ENCODE data around the gene SCGB3A1. TPM values are rescaled to one million over a fixed set of nuclear protein-coding genes. Genes with fewer than 3 reads are reported as not detected.

The SCGB3A1 gene
- total and polyA plus RNA-seq, 9 of the 15 experiments (the other 6 are each of a cell fraction or from before 2014, with no cell fraction given): 0.33 TPM; not detected in 8

DNA sequence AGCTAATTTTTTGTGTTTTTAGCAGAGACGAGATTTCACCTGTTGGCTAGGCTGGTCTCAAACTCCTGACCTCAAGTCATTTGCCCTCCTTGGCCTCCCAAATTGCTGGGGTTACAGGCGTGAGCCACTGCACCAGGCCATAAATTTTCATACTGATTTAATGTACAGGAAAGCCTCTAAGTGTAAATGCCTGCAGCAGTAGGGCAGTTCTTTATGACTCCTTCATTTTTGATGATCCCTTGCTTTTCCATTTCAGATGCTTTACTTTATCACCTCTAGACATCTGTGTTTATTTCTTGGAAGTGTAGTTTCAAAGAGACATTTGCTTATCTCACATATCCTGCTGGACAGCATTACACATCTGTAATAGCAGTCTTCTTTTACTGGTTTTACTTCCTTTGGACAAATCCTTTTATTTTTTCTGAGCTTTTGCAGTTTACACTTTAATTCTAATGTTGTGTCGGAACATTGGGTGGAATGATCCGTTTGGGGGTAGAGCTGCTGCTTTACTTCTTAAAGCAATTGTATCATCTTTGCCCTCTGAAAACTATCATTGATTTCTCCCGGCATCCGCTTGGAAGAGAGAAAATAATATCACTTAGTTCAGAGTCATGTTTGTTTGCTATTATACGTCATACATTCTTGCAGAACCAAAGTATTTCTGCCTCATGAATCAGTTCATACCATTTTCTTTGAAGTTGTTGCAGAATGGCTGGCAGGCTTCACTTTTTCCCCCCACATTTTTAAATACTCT, 36.0 kb downstream of the SCGB3A1 start (continued):
- TF ChIP-seq ZNF324 (CRISPR knock-in tag; IDR thresholded peaks at IDR 0.05) (0 out of 2 replicates have a peak, but pooled peaks have one; percentile 7), MTA2 (IDR thresholded peaks at IDR 0.05; ENCODE audit: low read depth) (peak; percentile 98), POLR2H (tag; IDR thresholded peaks at IDR 0.05; ENCODE audit: low read depth) (peak; percentile 28; the same call in 1 of the 2 replicates), PURB (CRISPR knock-in tag; IDR thresholded peaks at IDR 0.05; ENCODE audit: low read depth) (no peak), TAF7 (tag; IDR thresholded peaks at IDR 0.05) (no peak), FOXK2 (conservative IDR thresholded peaks at IDR 0.05 in 1 of 2, IDR thresholded peaks at IDR 0.05 in 1 of 2; ENCODE audit: low read depth in 2 of 2) (peak; percentile 70 to 83), EHMT2 (IDR thresholded peaks at IDR 0.05) (peak; percentile 63; the same call in 1 of the 2 replicates), CTBP1 (IDR thresholded peaks at IDR 0.05; ENCODE audit: borderline replicate concordance) (peak; percentile 73; the same call in 1 of the 2 replicates), L3MBTL2 (IDR thresholded peaks at IDR 0.05) (peak; percentile 39; the same call in 1 of the 2 replicates), E2F5 (CRISPR knock-in tag; IDR thresholded peaks at IDR 0.05) (no peak), TARDBP (IDR thresholded peaks at IDR 0.05) (peak; percentile 87; the same call in 1 of the 2 replicates), NCOA2 (IDR thresholded peaks at IDR 0.05; ENCODE audit: partially characterized antibody in 2 of 2) (peak; percentile 54 to 96), SAP30 (IDR thresholded peaks at IDR 0.05; ENCODE audit: borderline replicate concordance, insufficient read depth, low read depth, low read length, poor library complexity, severe bottlenecking) (no peak), EP400 (IDR thresholded peaks at IDR 0.05) (peak; percentile 30; the same call in 1 of the 2 replicates), SMAD4 (CRISPR knock-in tag; conservative IDR thresholded peaks at IDR 0.05) (peak; percentile 99), NFE2 (IDR thresholded peaks at IDR 0.05; ENCODE audit: low read depth) (peak; percentile 37; the same call in 1 of the 2 replicates), JUND (IDR thresholded peaks at IDR 0.05; ENCODE audit: borderline replicate concordance, low read depth, low read length) (peak; percentile 73), JUND (tag; IDR thresholded peaks at IDR 0.05; ENCODE audit: borderline replicate concordance, low read depth, low read length) (peak; percentile 64; the same call in 2 of the 3 replicates), PHF21A (IDR thresholded peaks at IDR 0.05; ENCODE audit: borderline replicate concordance, low read depth) (peak; percentile 27; the same call in 1 of the 2 replicates), MBD2 (IDR thresholded peaks at IDR 0.05; ENCODE audit: borderline replicate concordance, low read depth) (peak; percentile 51; the same call in 1 of the 2 replicates)
- TF ChIP-seq, protein P1, sequence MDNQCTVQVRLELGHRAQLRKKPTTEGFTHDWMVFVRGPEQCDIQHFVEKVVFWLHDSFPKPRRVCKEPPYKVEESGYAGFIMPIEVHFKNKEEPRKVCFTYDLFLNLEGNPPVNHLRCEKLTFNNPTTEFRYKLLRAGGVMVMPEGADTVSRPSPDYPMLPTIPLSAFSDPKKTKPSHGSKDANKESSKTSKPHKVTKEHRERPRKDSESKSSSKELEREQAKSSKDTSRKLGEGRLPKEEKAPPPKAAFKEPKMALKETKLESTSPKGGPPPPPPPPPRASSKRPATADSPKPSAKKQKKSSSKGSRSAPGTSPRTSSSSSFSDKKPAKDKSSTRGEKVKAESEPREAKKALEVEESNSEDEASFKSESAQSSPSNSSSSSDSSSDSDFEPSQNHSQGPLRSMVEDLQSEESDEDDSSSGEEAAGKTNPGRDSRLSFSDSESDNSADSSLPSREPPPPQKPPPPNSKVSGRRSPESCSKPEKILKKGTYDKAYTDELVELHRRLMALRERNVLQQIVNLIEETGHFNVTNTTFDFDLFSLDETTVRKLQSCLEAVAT (IDR thresholded peaks at IDR 0.05): no peak; a peak in 1 of 4 replicates
- TF ChIP-seq, protein P2, sequence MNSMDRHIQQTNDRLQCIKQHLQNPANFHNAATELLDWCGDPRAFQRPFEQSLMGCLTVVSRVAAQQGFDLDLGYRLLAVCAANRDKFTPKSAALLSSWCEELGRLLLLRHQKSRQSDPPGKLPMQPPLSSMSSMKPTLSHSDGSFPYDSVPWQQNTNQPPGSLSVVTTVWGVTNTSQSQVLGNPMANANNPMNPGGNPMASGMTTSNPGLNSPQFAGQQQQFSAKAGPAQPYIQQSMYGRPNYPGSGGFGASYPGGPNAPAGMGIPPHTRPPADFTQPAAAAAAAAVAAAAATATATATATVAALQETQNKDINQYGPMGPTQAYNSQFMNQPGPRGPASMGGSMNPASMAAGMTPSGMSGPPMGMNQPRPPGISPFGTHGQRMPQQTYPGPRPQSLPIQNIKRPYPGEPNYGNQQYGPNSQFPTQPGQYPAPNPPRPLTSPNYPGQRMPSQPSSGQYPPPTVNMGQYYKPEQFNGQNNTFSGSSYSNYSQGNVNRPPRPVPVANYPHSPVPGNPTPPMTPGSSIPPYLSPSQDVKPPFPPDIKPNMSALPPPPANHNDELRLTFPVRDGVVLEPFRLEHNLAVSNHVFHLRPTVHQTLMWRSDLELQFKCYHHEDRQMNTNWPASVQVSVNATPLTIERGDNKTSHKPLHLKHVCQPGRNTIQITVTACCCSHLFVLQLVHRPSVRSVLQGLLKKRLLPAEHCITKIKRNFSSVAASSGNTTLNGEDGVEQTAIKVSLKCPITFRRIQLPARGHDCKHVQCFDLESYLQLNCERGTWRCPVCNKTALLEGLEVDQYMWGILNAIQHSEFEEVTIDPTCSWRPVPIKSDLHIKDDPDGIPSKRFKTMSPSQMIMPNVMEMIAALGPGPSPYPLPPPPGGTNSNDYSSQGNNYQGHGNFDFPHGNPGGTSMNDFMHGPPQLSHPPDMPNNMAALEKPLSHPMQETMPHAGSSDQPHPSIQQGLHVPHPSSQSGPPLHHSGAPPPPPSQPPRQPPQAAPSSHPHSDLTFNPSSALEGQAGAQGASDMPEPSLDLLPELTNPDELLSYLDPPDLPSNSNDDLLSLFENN (IDR thresholded peaks at IDR 0.05; ENCODE audit: low read depth in 2 of 2, low read length in 2 of 2): peak in 1 of 2 experiments; percentile 90; a peak in 2 of 4 replicates
